Endothelial cell of umbilical vein (primary cell): ENCODE results near the gene POFUT2. TPM values are rescaled to one million over a fixed set of nuclear protein-coding genes. Genes with fewer than 3 reads are reported as not detected.

Experiments used
- BruUV-seq: library from RNA; stranded (reverse); fragments of 400-500 nt; replicated peaks from 2 replicates; lab custom pipeline; 2021; lab: Mats Ljungman, UMichigan
- CTCF ChIA-PET: fragments of 300-600, 350-600 bp; sonication (Branson Sonifier 250); formaldehyde crosslinking; loops from one replicate; lab custom pipeline; 2021; ENCODE audit warnings: antibody characterized with exemption, inconsistent platforms; lab: Charles Lee
- POLR2A ChIA-PET: fragments of 300-600, 350-600 bp; sonication (Branson Sonifier 250); formaldehyde crosslinking; loops from one replicate; lab custom pipeline; 2021; ENCODE audit warnings: antibody characterized with exemption, inconsistent platforms; lab: Charles Lee
- DNase-seq: peaks from one replicate; pipeline ENCODE4 v3.0.0-alpha.2; 2011; ENCODE audit warnings: low read depth, low spot score
- FAIRE-seq: peaks from 2 replicates; lab custom pipeline; 2011; peaks lifted over from hg19 to GRCh38; lab: Jason Lieb, UNC
- H2AFZ ChIP-seq: 2 replicates; pipeline ENCODE4 v1.6.0; 2012; ENCODE audit warnings: low read depth, low read length, control low read depth, inconsistent platforms
- H3K27ac ChIP-seq: 2 replicates; pipeline ENCODE4 v1.5.1; 2011; ENCODE audit warnings: low read depth, mild to moderate bottlenecking, control low read depth, low read length, moderate library complexity; ENCODE audit not compliant: insufficient read depth
- H3K27me3 ChIP-seq, 2 experiments: 2 replicates each; pipeline versions ENCODE4 v1.6.0 to v1.6.1; 2011; ENCODE audit warnings: low read length in 2 of 2, mixed read lengths in 1 of 2; ENCODE audit not compliant: control insufficient read depth in 2 of 2, insufficient read depth in 2 of 2
- H3K36me3 ChIP-seq, 2 experiments: 2 replicates in 1 of 2; 3 replicates in 1 of 2; pipeline ENCODE4 v1.5.1; 2011; ENCODE audit warnings: low read length in 2 of 2, mild to moderate bottlenecking in 1 of 2, moderate library complexity in 1 of 2; ENCODE audit not compliant: control insufficient read depth in 2 of 2, insufficient read depth in 2 of 2; ENCODE audit errors: extremely low read depth in 1 of 2
- H3K4me1 ChIP-seq: 3 replicates; pipeline ENCODE4 v1.5.1; 2011; ENCODE audit warnings: mild to moderate bottlenecking, low read length; ENCODE audit not compliant: control insufficient read depth, insufficient read depth; ENCODE audit errors: extremely low read depth
- H3K4me2 ChIP-seq: 2 replicates; pipeline ENCODE4 v1.6.1; 2011; ENCODE audit warnings: low read length, control low read depth, mixed read lengths; ENCODE audit not compliant: insufficient read depth
- H3K4me3 ChIP-seq, 3 experiments: fragments of 200-600 bp in 1 of 3; sonication (generic), shearing (Covaris generic) in 1 of 3; replicated peaks in 1 of 3; 2 replicates each; pipeline ENCODE4 v1.5.1; 2011 to 2016; ENCODE audit warnings: control low read depth in 3 of 3, low read length in 3 of 3, mild to moderate bottlenecking in 2 of 3, inconsistent platforms in 1 of 3, low read depth in 1 of 3, moderate library complexity in 1 of 3; ENCODE audit not compliant: insufficient read depth in 1 of 3
- H3K79me2 ChIP-seq: 2 replicates; pipeline ENCODE4 v1.6.0; 2012; ENCODE audit warnings: low read length, inconsistent platforms; ENCODE audit not compliant: control insufficient read depth, insufficient read depth
- H3K9ac ChIP-seq: replicated peaks from 2 replicates; pipeline ENCODE3; 2011; ENCODE audit warnings: low read length, control low read depth; ENCODE audit not compliant: insufficient read depth; ENCODE audit errors: extremely low read depth
- H3K9me1 ChIP-seq: replicated peaks from 3 replicates; pipeline ENCODE4 v1.6.0; 2011; ENCODE audit warnings: mild to moderate bottlenecking, low read length; ENCODE audit not compliant: control insufficient read depth, insufficient read depth; ENCODE audit errors: extremely low read depth
- H3K9me3 ChIP-seq: replicated peaks from 2 replicates; pipeline ENCODE4 v1.5.1; 2012; ENCODE audit warnings: low read length, inconsistent platforms; ENCODE audit not compliant: control insufficient read depth, insufficient read depth
- H4K20me1 ChIP-seq: replicated peaks from 2 replicates; pipeline ENCODE3; 2011; ENCODE audit warnings: mild to moderate bottlenecking, low read length; ENCODE audit not compliant: control insufficient read depth, insufficient read depth; ENCODE audit errors: extremely low read depth
- EZH2 ChIP-seq: IDR thresholded peaks from 2 replicates; pipeline ENCODE4 v1.6.1; 2012; ENCODE audit warnings: borderline replicate concordance, low read depth, mild to moderate bottlenecking, moderate library complexity, low read length, inconsistent platforms; ENCODE audit not compliant: severe bottlenecking
- FOS ChIP-seq: IDR thresholded peaks from 2 replicates; pipeline ENCODE4 v1.6.1; 2011; ENCODE audit warnings: mild to moderate bottlenecking, low read length, moderate library complexity, borderline replicate concordance; ENCODE audit not compliant: insufficient read depth
- GATA2 ChIP-seq: IDR thresholded peaks from 2 replicates; pipeline ENCODE4 v1.7.0; 2011; ENCODE audit warnings: low read depth, mild to moderate bottlenecking, moderate library complexity, mixed read lengths, low read length; ENCODE audit not compliant: insufficient read length, insufficient read depth
- JUN ChIP-seq: IDR thresholded peaks from 2 replicates; pipeline ENCODE4 v1.6.1; 2011; ENCODE audit warnings: borderline replicate concordance, low read depth; ENCODE audit not compliant: insufficient read length, insufficient read depth
- MYC ChIP-seq: IDR thresholded peaks from one replicate; pipeline ENCODE4 v1.6.1; 2011; ENCODE audit warnings: mild to moderate bottlenecking, low read depth, low read length
- POLR2A ChIP-seq: IDR thresholded peaks from 2 replicates; pipeline ENCODE4 v1.6.1; 2012; ENCODE audit warnings: low read depth, mild to moderate bottlenecking, control low read depth, low read length
- POLR2AphosphoS5 ChIP-seq: IDR thresholded peaks from 2 replicates; pipeline ENCODE4 v1.6.1; 2012; ENCODE audit warnings: low read depth, mild to moderate bottlenecking, control low read depth, low read length, moderate library complexity; ENCODE audit not compliant: insufficient read depth
- dilution Hi-C: fragments of 300-500 bp; cut with MboI; formaldehyde crosslinking; loops from one replicate; pipeline ENCODE4 v1.15.0; 2019; ENCODE audit warnings: low sequenced_read_pairs; ENCODE audit not compliant: extremely low pct_ligation_motif_present
- intact Hi-C: fragments of 100-400 bp; cut with micrococcal nuclease; formaldehyde crosslinking; loops from one replicate; pipeline ENCODE4 v1.10.0; 2022
- polyA plus RNA-seq, 4 experiments: library from polyadenylated mRNA; depleted of rRNA in 3 of 4; stranded (reverse) in 3 of 4; unstranded in 1 of 4; fragments of >200 nt; gene quantifications; 2 replicates each; pipeline versions ENCODE4 v1.2.1 to v1.2.3, GENCODE V29; 2011 to 2012; ENCODE audit warnings: missing spikeins in 1 of 4
- total RNA-seq: library from RNA; stranded (reverse); gene quantifications from 2 replicates; pipeline ENCODE4 v1.2.3, GENCODE V29; 2021
- TF ChIP-seq, protein P1 (sequence below): IDR thresholded peaks from 2 replicates; pipeline ENCODE4 v1.6.1; 2011; ENCODE audit not compliant: insufficient read depth, insufficient read length
- TF ChIP-seq, protein P2 (sequence below), 2 donors: IDR thresholded peaks; 1 replicate in 1 of 2; 2 replicates in 1 of 2; pipeline ENCODE4 v1.5.1; 2011; ENCODE audit warnings: low read length in 2 of 2, mild to moderate bottlenecking in 2 of 2, moderate library complexity in 2 of 2, control low read depth in 1 of 2, inconsistent platforms in 1 of 2, low read depth in 1 of 2; ENCODE audit not compliant: insufficient read depth in 1 of 2; ENCODE audit errors: extremely low read depth in 1 of 2

POFUT2 gene
- total and polyA plus RNA-seq, 2 donors (not counting 3 experiments of a cell fraction or from before 2014, with no cell fraction given): 30.7 to 47.5 TPM

DNA sequence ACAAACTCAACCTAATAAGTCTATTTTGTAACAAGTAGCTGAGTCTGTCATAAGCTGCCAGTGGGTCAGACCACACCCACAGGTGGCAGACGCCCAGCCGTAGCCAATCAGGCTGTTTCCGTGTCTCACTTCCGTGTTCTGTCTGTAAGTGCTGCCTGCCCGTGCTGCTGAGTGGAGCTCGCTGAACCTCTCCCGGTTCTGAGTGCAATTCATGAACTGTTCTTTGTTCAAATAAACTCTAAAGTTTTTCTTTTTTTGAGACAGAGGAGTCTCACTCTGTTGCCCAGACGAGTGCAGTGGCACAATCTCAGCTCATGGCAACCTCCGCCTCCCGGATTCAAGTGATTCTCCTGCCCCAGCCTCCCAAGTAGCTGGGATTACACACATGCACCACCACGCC lies 25.1 kb downstream of the POFUT2 start:
- intact Hi-C loops (no loop called here), dilution Hi-C loops (no loop called here)
- H4K20me1 ChIP-seq: no peaks in the 10 kb centered on the region
- H3K4me2 ChIP-seq: no peak overlapping the region
- no TSS peak for BruUV-seq
- H3K9me1 ChIP-seq: no peaks in the 10 kb centered on the region
- no peaks in the 10 kb centered on the region for H3K27me3 ChIP-seq
- CTCF ChIA-PET: interaction anchor here (1.0 to 1.9 kb wide), 3 partner anchors 8 to 14 kb away, joined by 3 to 6 read pairs (median 4); no protein-coding TSS in a partner anchor
- POLR2A ChIA-PET: no interaction called here
- no peaks in the 10 kb centered on the region for H3K9me3 ChIP-seq
- H3K27ac ChIP-seq: no peak overlapping the region
- no peaks in the 10 kb centered on the region for H3K4me1 ChIP-seq
- DNase-seq (no peak), FAIRE-seq (no peak)
- TF ChIP-seq POLR2AphosphoS5: no peak
- TF ChIP-seq MYC: no peak
- no peak for TF ChIP-seq JUN
- TF ChIP-seq, protein P1, sequence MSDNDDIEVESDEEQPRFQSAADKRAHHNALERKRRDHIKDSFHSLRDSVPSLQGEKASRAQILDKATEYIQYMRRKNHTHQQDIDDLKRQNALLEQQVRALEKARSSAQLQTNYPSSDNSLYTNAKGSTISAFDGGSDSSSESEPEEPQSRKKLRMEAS: no peak
- no peak for TF ChIP-seq POLR2A
- no peak for TF ChIP-seq FOS
- peaks cover 4 to 34% of the 10 kb centered on the region in 2 experiments for H3K36me3 ChIP-seq
- no peak overlapping the region for H3K4me3 ChIP-seq
- no peaks in the 10 kb centered on the region for H3K79me2 ChIP-seq
- no peak overlapping the region for H3K9ac ChIP-seq
- no peak overlapping the region for H2AFZ ChIP-seq

DNA sequence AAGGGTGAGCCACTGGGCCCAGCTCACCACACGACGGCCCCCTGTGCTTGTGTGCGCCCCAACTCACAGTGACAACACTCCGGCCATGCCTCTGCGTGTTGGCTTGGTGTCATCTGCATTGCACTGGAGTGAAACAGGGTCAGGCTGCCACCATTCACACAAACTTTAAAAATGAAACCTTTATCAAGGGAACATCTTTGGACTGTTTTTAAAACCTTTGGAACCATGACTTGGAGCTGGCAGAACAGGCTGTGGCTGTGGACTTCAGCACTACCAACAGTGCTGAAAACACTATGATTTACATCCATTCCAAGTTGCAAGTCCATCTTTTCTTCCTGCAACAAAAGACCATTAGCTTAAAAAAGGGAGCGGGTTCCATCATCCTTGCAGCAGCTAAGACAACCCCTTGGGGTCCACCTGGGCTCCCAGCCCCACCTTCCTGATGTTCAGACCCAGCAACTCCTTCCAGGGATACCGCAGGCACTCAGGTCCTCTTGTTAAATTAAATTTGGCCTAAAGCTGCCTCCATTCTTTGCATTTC lies 25.6 kb downstream of the POFUT2 start:
- no peaks in the 10 kb centered on the region for H3K27me3 ChIP-seq
- no peak overlapping the region for H3K27ac ChIP-seq
- intact Hi-C loops: no loop called here
- dilution Hi-C loops: no loop called here
- H3K9ac ChIP-seq: no peak overlapping the region
- H3K79me2 ChIP-seq: no peaks in the 10 kb centered on the region
- BruUV-seq: no TSS peak
- no peak overlapping the region for H2AFZ ChIP-seq
- DNase-seq: no peak
- TF ChIP-seq GATA2 (no peak), EZH2 (no peak), JUN (no peak), MYC (no peak), FOS (no peak), POLR2AphosphoS5 (no peak)
- TF ChIP-seq, protein P1: no peak
- TF ChIP-seq, protein P2, sequence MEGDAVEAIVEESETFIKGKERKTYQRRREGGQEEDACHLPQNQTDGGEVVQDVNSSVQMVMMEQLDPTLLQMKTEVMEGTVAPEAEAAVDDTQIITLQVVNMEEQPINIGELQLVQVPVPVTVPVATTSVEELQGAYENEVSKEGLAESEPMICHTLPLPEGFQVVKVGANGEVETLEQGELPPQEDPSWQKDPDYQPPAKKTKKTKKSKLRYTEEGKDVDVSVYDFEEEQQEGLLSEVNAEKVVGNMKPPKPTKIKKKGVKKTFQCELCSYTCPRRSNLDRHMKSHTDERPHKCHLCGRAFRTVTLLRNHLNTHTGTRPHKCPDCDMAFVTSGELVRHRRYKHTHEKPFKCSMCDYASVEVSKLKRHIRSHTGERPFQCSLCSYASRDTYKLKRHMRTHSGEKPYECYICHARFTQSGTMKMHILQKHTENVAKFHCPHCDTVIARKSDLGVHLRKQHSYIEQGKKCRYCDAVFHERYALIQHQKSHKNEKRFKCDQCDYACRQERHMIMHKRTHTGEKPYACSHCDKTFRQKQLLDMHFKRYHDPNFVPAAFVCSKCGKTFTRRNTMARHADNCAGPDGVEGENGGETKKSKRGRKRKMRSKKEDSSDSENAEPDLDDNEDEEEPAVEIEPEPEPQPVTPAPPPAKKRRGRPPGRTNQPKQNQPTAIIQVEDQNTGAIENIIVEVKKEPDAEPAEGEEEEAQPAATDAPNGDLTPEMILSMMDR (IDR thresholded peaks at IDR 0.05; ENCODE audit: extremely low read depth in 1 of 2, insufficient read depth in 1 of 2, low read depth in 1 of 2, low read length in 2 of 2): no peak
- no peaks in the 10 kb centered on the region for H3K9me1 ChIP-seq
- POLR2A ChIA-PET: no interaction called here
- CTCF ChIA-PET: interaction anchor here (1.0 to 1.9 kb wide), 3 partner anchors 9 to 14 kb away, joined by 3 to 6 read pairs (median 4); no protein-coding TSS in a partner anchor
- H3K4me2 ChIP-seq: no peak overlapping the region
- H4K20me1 ChIP-seq: no peaks in the 10 kb centered on the region
- H3K9me3 ChIP-seq: no peaks in the 10 kb centered on the region
- H3K4me3 ChIP-seq: no peak overlapping the region
- no peaks in the 10 kb centered on the region for H3K4me1 ChIP-seq
- FAIRE-seq: no peak
- H3K36me3 ChIP-seq: peaks cover 0 to 29% of the 10 kb centered on the region in 2 experiments
